ENCODE measurements around the gene MAPK4. TPM values are rescaled to one million over a fixed set of nuclear protein-coding genes. Genes with fewer than 3 reads are reported as not detected.

Gene MAPK4
- total RNA-seq, 1 experiment from 2014 or later: not detected

GRCh38 chr18:50724751-50725151, 164.9 kb downstream of the MAPK4 start:
- in situ Hi-C loops (cut with HindIII; ENCODE audit: low pct_unique_long_range_greater_than_20kb, low sequenced_read_pairs): no loop called here
- DNase-seq (ENCODE audit: low read depth): no peak

- DNase-seq (ENCODE audit: low read depth): no peak
- in situ Hi-C loops (cut with HindIII; ENCODE audit: low pct_unique_long_range_greater_than_20kb, low sequenced_read_pairs): no loop called here
These were observed 167.2 kb downstream of the MAPK4 start for GRCh38 chr18:50726960-50727589.

GRCh38 chr18:50727721-50728471, 168.0 kb downstream of the MAPK4 start:
- in situ Hi-C loops (cut with HindIII; ENCODE audit: low pct_unique_long_range_greater_than_20kb, low sequenced_read_pairs): no loop called here
- no peak for DNase-seq (ENCODE audit: low read depth)

GRCh38 chr18:50729376-50729775, 169.5 kb downstream of the MAPK4 start:
- in situ Hi-C loops (cut with HindIII; ENCODE audit: low pct_unique_long_range_greater_than_20kb, low sequenced_read_pairs): no loop called here
- DNase-seq (ENCODE audit: low read depth): no peak

GRCh38 chr18:50729986-50730385, 170.1 kb downstream of the MAPK4 start:
- in situ Hi-C loops (cut with HindIII; ENCODE audit: low pct_unique_long_range_greater_than_20kb, low sequenced_read_pairs): no loop called here
- DNase-seq (ENCODE audit: low read depth): no peak

GRCh38 chr18:50734342-50734741, 174.5 kb downstream of the MAPK4 start:
- no peak for DNase-seq (ENCODE audit: low read depth)
- in situ Hi-C loops (cut with HindIII; ENCODE audit: low pct_unique_long_range_greater_than_20kb, low sequenced_read_pairs): no loop called here

- in situ Hi-C loops (cut with HindIII; ENCODE audit: low pct_unique_long_range_greater_than_20kb, low sequenced_read_pairs): no loop called here
- no peak for DNase-seq (ENCODE audit: low read depth)
These were observed 175.0 kb downstream of the MAPK4 start for GRCh38 chr18:50734886-50735285.

GRCh38 chr18:50737127-50737526, 177.2 kb downstream of the MAPK4 start:
- in situ Hi-C loops (cut with HindIII; ENCODE audit: low pct_unique_long_range_greater_than_20kb, low sequenced_read_pairs): no loop called here
- DNase-seq (ENCODE audit: low read depth): no peak

- in situ Hi-C loops (cut with HindIII; ENCODE audit: low pct_unique_long_range_greater_than_20kb, low sequenced_read_pairs): no loop called here
These were observed 178.3 kb downstream of the MAPK4 start for GRCh38 chr18:50738098-50738757.

GRCh38 chr18:50742952-50743351, 183.1 kb downstream of the MAPK4 start:
- in situ Hi-C loops (cut with HindIII; ENCODE audit: low pct_unique_long_range_greater_than_20kb, low sequenced_read_pairs): no loop called here
- no peak for DNase-seq (ENCODE audit: low read depth)

More at GRCh38 chr18:50738098-50738757, 178.3 kb downstream of the MAPK4 start:
- no peak for DNase-seq (ENCODE audit: low read depth)

- in situ Hi-C loops (cut with HindIII; ENCODE audit: low pct_unique_long_range_greater_than_20kb, low sequenced_read_pairs): no loop called here
- no peak for DNase-seq (ENCODE audit: low read depth)
These were observed 184.4 kb downstream of the MAPK4 start for GRCh38 chr18:50744253-50744652.

GRCh38 chr18:50745945-50746344, 186.1 kb downstream of the MAPK4 start:
- in situ Hi-C loops (cut with HindIII; ENCODE audit: low pct_unique_long_range_greater_than_20kb, low sequenced_read_pairs): no loop called here
- no peak for DNase-seq (ENCODE audit: low read depth)

- in situ Hi-C loops (cut with HindIII; ENCODE audit: low pct_unique_long_range_greater_than_20kb, low sequenced_read_pairs): no loop called here
- DNase-seq (ENCODE audit: low read depth): no peak
These were observed 188.0 kb downstream of the MAPK4 start for GRCh38 chr18:50747849-50748242.

- DNase-seq (ENCODE audit: low read depth): no peak
- in situ Hi-C loops (cut with HindIII; ENCODE audit: low pct_unique_long_range_greater_than_20kb, low sequenced_read_pairs): no loop called here
These were observed 188.6 kb downstream of the MAPK4 start for GRCh38 chr18:50748243-50749229.

GRCh38 chr18:50749421-50749820, 189.5 kb downstream of the MAPK4 start:
- DNase-seq (ENCODE audit: low read depth): no peak
- in situ Hi-C loops (cut with HindIII; ENCODE audit: low pct_unique_long_range_greater_than_20kb, low sequenced_read_pairs): no loop called here

- no peak for DNase-seq (ENCODE audit: low read depth)
- in situ Hi-C loops (cut with HindIII; ENCODE audit: low pct_unique_long_range_greater_than_20kb, low sequenced_read_pairs): no loop called here
These were observed 190.1 kb downstream of the MAPK4 start for GRCh38 chr18:50749945-50750344.

- no peak for DNase-seq (ENCODE audit: low read depth)
- in situ Hi-C loops (cut with HindIII; ENCODE audit: low pct_unique_long_range_greater_than_20kb, low sequenced_read_pairs): no loop called here
These were observed 190.7 kb downstream of the MAPK4 start for GRCh38 chr18:50750546-50750945.

- in situ Hi-C loops (cut with HindIII; ENCODE audit: low pct_unique_long_range_greater_than_20kb, low sequenced_read_pairs): no loop called here
- DNase-seq (ENCODE audit: low read depth): no peak
These were observed 191.6 kb downstream of the MAPK4 start for GRCh38 chr18:50751490-50751889.

Measured in Caki2 (cell line).